ENCODE results near the gene STRADA. TPM values are rescaled to one million over a fixed set of nuclear protein-coding genes. Genes with fewer than 3 reads are reported as not detected.
A peak's percentile ranks its signal among the peaks of the same experiment; 100 is the strongest.

The STRADA gene
- polyA plus RNA-seq, 3 donors = 12.5 to 51.9 (median 19.8) TPM

- peak overlapping the region; percentile 91 for H3K9ac ChIP-seq (ENCODE audit: insufficient read depth, low read length, poor library complexity, severe bottlenecking)
- H3K4me1 ChIP-seq (ENCODE audit: control insufficient read depth in 1 of 2, insufficient read depth in 2 of 2, low read length in 2 of 2) = peaks cover 38 to 50% of the 10 kb centered on the region in 2 donors
- H3K36me3 ChIP-seq (replicated peaks in 1 of 2; ENCODE audit: control insufficient read depth in 1 of 2, insufficient read depth in 2 of 2, low read length in 2 of 2) = peaks cover 21 to 45% of the 10 kb centered on the region in 2 donors
- Mint-ChIP-seq H3K4me1 (peaks cover 45% of the 10 kb centered on the region), H3K9me3 (peaks cover 0 to 2% (median 0%) of the 10 kb centered on the region in 7 donors), H3K27me3 (ENCODE audit: low read depth in 3 of 3) (no peaks in the 10 kb centered on the region), H3K4me3 (peak overlapping the region in 1 of 2 donors; percentile 97), H3K27ac (peak overlapping the region in 3 of 7 donors; percentile 97), H3K36me3 (peaks cover 33 to 43% of the 10 kb centered on the region in 2 donors)
- H3K4me3 ChIP-seq (replicated peaks in 1 of 3; ENCODE audit: low read depth in 2 of 3, low read length in 3 of 3) = peak overlapping the region in 1 of 3 experiments; percentile 100
- H3K4me2 ChIP-seq (replicated peaks; ENCODE audit: extremely low read depth, low read length, poor library complexity, severe bottlenecking) = peak overlapping the region; percentile 100
- no peak overlapping the region for H2AFZ ChIP-seq (ENCODE audit: insufficient read depth, low read depth, low read length, poor library complexity, severe bottlenecking)
- peaks cover 62% of the 10 kb centered on the region for H4K20me1 ChIP-seq (ENCODE audit: insufficient read depth, low read length)
- no peak for DNase-seq
- H3K27me3 ChIP-seq (ENCODE audit: control insufficient read depth in 2 of 2, insufficient read depth in 2 of 2, low read length in 2 of 2) = no peaks in the 10 kb centered on the region
- TF ChIP-seq, protein P1, sequence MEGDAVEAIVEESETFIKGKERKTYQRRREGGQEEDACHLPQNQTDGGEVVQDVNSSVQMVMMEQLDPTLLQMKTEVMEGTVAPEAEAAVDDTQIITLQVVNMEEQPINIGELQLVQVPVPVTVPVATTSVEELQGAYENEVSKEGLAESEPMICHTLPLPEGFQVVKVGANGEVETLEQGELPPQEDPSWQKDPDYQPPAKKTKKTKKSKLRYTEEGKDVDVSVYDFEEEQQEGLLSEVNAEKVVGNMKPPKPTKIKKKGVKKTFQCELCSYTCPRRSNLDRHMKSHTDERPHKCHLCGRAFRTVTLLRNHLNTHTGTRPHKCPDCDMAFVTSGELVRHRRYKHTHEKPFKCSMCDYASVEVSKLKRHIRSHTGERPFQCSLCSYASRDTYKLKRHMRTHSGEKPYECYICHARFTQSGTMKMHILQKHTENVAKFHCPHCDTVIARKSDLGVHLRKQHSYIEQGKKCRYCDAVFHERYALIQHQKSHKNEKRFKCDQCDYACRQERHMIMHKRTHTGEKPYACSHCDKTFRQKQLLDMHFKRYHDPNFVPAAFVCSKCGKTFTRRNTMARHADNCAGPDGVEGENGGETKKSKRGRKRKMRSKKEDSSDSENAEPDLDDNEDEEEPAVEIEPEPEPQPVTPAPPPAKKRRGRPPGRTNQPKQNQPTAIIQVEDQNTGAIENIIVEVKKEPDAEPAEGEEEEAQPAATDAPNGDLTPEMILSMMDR (IDR thresholded peaks at IDR 0.05) = no peak
- intact Hi-C loops (cut with micrococcal nuclease) = loop anchor here in 1 of 2 donors (5.0 kb wide), 1 partner anchor 139 kb away; the partner anchor contains the start of gene SMARCD2
- peaks cover 44% of the 10 kb centered on the region for H3K79me2 ChIP-seq (ENCODE audit: insufficient read depth, low read length)
- WGBS (ENCODE audit: insufficient coverage) = 98% methylated on average over 5 of the region's 5 CpGs
- H3K27ac ChIP-seq (ENCODE audit: low read depth in 1 of 2, low read length in 2 of 2) = peak overlapping the region in 1 of 2 donors; percentile 95
- H3K9me3 ChIP-seq (replicated peaks in 1 of 2; ENCODE audit: control insufficient read depth in 1 of 2, insufficient read depth in 1 of 2, low read length in 2 of 2) = no peaks in the 10 kb centered on the region
Measured at GRCh38 chr17:63703029-63703428, 38.6 kb downstream of the STRADA start.

GRCh38 chr17:63702721-63703015 lies 38.9 kb downstream of the STRADA start:
- Histone ChIP-seq H3K79me2 (ENCODE audit: insufficient read depth, low read length) (peaks cover 47% of the 10 kb centered on the region), H3K27me3 (ENCODE audit: control insufficient read depth in 2 of 2, insufficient read depth in 2 of 2, low read length in 2 of 2) (no peaks in the 10 kb centered on the region), H3K4me2 (replicated peaks; ENCODE audit: extremely low read depth, low read length, poor library complexity, severe bottlenecking) (peak overlapping the region; percentile 100), H3K9me3 (replicated peaks in 1 of 2; ENCODE audit: control insufficient read depth in 1 of 2, insufficient read depth in 1 of 2, low read length in 2 of 2) (no peaks in the 10 kb centered on the region), H3K4me1 (ENCODE audit: control insufficient read depth in 1 of 2, insufficient read depth in 2 of 2, low read length in 2 of 2) (peaks cover 42 to 54% of the 10 kb centered on the region in 2 donors), H3K9ac (ENCODE audit: insufficient read depth, low read length, poor library complexity, severe bottlenecking) (peak overlapping the region; percentile 91), H4K20me1 (ENCODE audit: insufficient read depth, low read length) (peaks cover 65% of the 10 kb centered on the region), H3K4me3 (replicated peaks in 1 of 3; ENCODE audit: low read depth in 2 of 3, low read length in 3 of 3) (peak overlapping the region in 2 of 3 experiments; percentile 50 to 100), H3K27ac (ENCODE audit: low read depth in 1 of 2, low read length in 2 of 2) (peak overlapping the region; percentile 88 to 95), H3K36me3 (replicated peaks in 1 of 2; ENCODE audit: control insufficient read depth in 1 of 2, insufficient read depth in 2 of 2, low read length in 2 of 2) (peaks cover 21 to 47% of the 10 kb centered on the region in 2 donors), H2AFZ (ENCODE audit: insufficient read depth, low read depth, low read length, poor library complexity, severe bottlenecking) (peak overlapping the region; percentile 71)
- peaks cover 49% of the 10 kb centered on the region for H3K4me1 Mint-ChIP-seq
- intact Hi-C loops (cut with micrococcal nuclease) = loop anchor here in 1 of 2 donors (5.0 kb wide), 1 partner anchor 140 kb away; the partner anchor contains the start of gene SMARCD2
- peaks cover 33 to 45% of the 10 kb centered on the region in 2 donors for H3K36me3 Mint-ChIP-seq
- DNase-seq = no peak
- peak overlapping the region; percentile 97 to 99 (median 98) for H3K27ac Mint-ChIP-seq
- peaks cover 0 to 2% (median 0%) of the 10 kb centered on the region in 7 donors for H3K9me3 Mint-ChIP-seq
- no peaks in the 10 kb centered on the region for H3K27me3 Mint-ChIP-seq (ENCODE audit: low read depth in 3 of 3)
- 84% methylated on average over 5 of the region's 6 CpGs for WGBS (ENCODE audit: insufficient coverage)
- peak overlapping the region; percentile 86 to 97 for H3K4me3 Mint-ChIP-seq
- TF ChIP-seq, protein P1 (IDR thresholded peaks at IDR 0.05) = no peak
